ENCODE results near the gene CUBN.

DNA sequence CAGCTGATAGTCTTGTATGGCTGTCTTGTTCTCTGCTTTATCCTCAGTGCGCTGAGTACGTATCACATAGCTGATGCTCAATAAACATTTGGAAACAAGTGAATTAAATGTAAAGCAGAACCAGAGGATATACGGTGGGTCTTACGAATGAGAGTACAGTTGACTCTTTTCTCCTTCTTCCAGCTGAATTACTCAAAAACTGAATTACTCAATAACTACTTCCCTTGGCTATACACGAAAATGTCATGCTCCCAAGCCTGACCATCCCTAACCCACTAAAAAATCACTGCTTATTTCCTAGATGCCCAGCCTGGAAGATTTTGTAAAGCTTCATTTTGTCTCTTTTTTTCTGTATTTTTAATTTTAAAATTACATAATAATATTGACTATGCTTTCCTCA, 309.2 kb downstream of the CUBN start:
- TF ChIP-seq CTCF (IDR thresholded peaks at IDR 0.05): no peak
- no peak for TF ChIP-seq POLR2A (IDR thresholded peaks at IDR 0.05)
